RWPE2 (cell line): ENCODE data around the gene ICAM1.
"Not testable (repeated sequence)": the region's sequence is repeated elsewhere in the genome, so short reads cannot be mapped to it uniquely, and the experiment has no call there.

Experiments
- ATAC-seq: fragments of 200-7000 bp; cut with Tn5 transposase; 3 replicates; pipeline ENCODE4 v1.9.1; 2021; ENCODE audit warnings: low read depth
- DNase-seq: peaks from one replicate; pipeline ENCODE4 v3.0.0-alpha.2; 2020; ENCODE audit warnings: low spot score
- H3K27ac ChIP-seq: fragments of 450-650 bp; 2 replicates; pipeline ENCODE4 v1.5.1; 2017; ENCODE audit warnings: mild to moderate bottlenecking; ENCODE audit not compliant: poor library complexity, severe bottlenecking
- H3K27me3 ChIP-seq: fragments of 250-450 bp; sonication (Bioruptor Pico); 2 replicates; pipeline ENCODE4 v1.5.1; 2021; ENCODE audit warnings: mild to moderate bottlenecking, moderate library complexity; ENCODE audit not compliant: insufficient read depth, poor library complexity, severe bottlenecking
- H3K36me3 ChIP-seq: fragments of 250-450 bp; sonication (Bioruptor Pico); 2 replicates; pipeline ENCODE4 v1.5.1; 2020; ENCODE audit warnings: low read depth, mild to moderate bottlenecking, moderate library complexity
- H3K4me1 ChIP-seq: fragments of 250-450 bp; sonication (Bioruptor Pico); 2 replicates; pipeline ENCODE4 v1.5.1; 2021; ENCODE audit warnings: mild to moderate bottlenecking, moderate library complexity; ENCODE audit not compliant: insufficient read depth, poor library complexity, severe bottlenecking
- H3K4me3 ChIP-seq: fragments of 250-450 bp; sonication (Bioruptor Pico); 2 replicates; pipeline ENCODE4 v1.5.1; 2021; ENCODE audit warnings: mild to moderate bottlenecking, moderate library complexity; ENCODE audit not compliant: severe bottlenecking
- H3K9me3 ChIP-seq: fragments of 250-450 bp; sonication (Bioruptor Pico); 2 replicates; pipeline ENCODE4 v1.5.1; 2021; ENCODE audit warnings: mild to moderate bottlenecking, moderate library complexity; ENCODE audit not compliant: severe bottlenecking
- CTCF ChIP-seq: fragments of 450-650 bp; IDR thresholded peaks from one replicate; pipeline ENCODE4 v1.5.1; 2017; ENCODE audit warnings: mild to moderate bottlenecking, moderate library complexity; ENCODE audit not compliant: poor library complexity, severe bottlenecking

The ICAM1 gene

DNA sequence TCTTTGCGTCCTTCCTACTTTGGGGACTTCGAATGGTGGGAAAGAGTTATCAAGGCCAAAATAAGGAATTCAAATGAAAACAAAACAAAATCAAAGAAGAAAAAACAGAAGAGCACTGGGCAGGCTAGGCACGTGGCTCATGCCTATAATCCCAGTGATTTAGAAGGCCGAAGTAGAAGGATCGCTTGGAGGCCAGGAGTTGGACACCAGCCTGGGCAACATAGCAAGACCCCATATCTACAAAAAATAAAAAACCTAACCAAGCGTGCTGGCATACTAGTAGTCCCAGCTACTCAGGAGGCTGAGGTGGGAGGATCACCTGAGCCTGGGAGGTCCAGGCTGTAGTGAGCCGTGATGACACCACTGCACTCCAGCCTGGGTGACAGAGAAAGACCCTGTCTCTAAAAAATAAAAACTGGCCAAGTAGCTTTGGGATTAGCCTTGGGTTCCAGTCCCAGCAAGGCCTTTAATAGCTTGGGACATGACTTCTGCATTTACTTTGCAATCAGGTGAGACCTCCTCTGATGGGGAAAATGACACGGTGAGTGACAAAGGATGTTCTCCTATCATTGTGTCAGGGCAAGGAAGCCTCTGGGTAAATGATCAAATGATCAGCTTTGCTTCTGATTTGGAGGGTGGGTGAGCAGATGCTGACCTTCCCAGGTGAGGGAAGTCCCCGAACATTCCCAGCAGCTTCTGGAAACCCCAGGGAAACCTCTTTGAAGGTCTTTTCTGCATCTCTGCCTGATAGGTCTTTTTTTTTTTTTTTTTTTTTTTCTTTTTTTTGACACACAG, 7.1 kb downstream of the ICAM1 start:
- no peaks in the 10 kb centered on the region for H3K36me3 ChIP-seq
- H3K4me1 ChIP-seq: peaks cover 2% of the 10 kb centered on the region
- TF ChIP-seq CTCF: no peak
- H3K9me3 ChIP-seq: no peaks in the 10 kb centered on the region
- DNase-seq: no peak
- ATAC-seq: no peak
- no peak overlapping the region for H3K27ac ChIP-seq
- no peaks in the 10 kb centered on the region for H3K27me3 ChIP-seq
- H3K4me3 ChIP-seq: no peak overlapping the region

DNA sequence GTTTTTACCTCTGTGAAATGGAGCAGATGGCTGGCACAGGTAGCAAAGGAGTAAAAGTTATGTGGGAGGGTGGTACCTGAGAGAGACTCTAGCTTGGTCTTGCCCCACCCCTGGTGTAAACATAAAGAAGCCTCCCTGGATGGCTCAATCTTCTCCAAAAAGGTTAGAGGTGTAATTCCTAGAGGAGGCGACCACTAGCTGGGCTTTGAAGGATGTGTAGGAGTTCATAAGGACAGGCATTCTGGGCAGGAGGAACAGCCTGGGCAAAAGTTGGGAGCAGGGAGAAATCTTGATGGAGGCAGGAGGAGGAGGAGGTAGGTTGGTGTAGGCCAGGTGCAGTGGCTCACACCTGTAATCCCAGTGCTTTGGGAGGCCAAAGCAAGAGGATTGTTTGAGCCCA, 8.0 kb downstream of the ICAM1 start:
- DNase-seq: no peak
- no peaks in the 10 kb centered on the region for H3K36me3 ChIP-seq
- no peak overlapping the region for H3K4me3 ChIP-seq
- H3K4me1 ChIP-seq: peaks cover 9% of the 10 kb centered on the region
- TF ChIP-seq CTCF: no peak
- no peak for ATAC-seq
- no peak overlapping the region for H3K27ac ChIP-seq
- H3K9me3 ChIP-seq: no peaks in the 10 kb centered on the region
- no peaks in the 10 kb centered on the region for H3K27me3 ChIP-seq

- Histone ChIP-seq H3K9me3 (no peaks in the 10 kb centered on the region), H3K4me3 (no peak overlapping the region), H3K36me3 (no peaks in the 10 kb centered on the region), H3K27ac (no peak overlapping the region), H3K27me3 (no peaks in the 10 kb centered on the region), H3K4me1 (peaks cover 9% of the 10 kb centered on the region)
- no peak for DNase-seq
- no peak for ATAC-seq
- no peak for TF ChIP-seq CTCF
These were observed 9.0 kb downstream of the ICAM1 start for GRCh38 chr19:10279737-10280442.

DNA sequence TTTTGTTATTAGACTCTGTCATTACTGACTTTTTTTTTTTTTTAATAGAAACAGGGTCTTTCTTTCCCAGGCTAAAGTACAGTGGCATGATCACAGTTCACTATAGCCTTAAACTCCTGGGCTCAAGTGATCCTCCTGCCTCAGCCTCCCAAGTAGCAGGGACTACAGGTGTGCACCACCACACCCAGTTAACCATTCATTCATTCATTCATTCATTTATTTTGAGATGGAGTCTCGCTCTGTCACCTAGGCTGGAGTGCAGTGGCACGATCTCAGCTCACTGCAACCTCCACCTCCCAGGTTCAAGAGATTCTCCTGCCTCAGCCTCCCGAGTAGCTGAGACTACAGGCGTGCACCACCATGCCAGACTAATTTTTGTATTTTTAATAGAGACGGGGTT, 11.1 kb downstream of the ICAM1 start:
- ATAC-seq, H3K27ac ChIP-seq, H3K4me3 ChIP-seq, H3K9me3 ChIP-seq, H3K27me3 ChIP-seq, DNase-seq, H3K36me3 ChIP-seq: not testable (repeated sequence)
- peaks cover 20% of the 10 kb centered on the region for H3K4me1 ChIP-seq

GRCh38 chr19:10283301-10284064, 12.6 kb downstream of the ICAM1 start:
- TF ChIP-seq CTCF: no peak
- no peaks in the 10 kb centered on the region for H3K36me3 ChIP-seq
- DNase-seq: no peak

More at GRCh38 chr19:10283301-10284064, 12.6 kb downstream of the ICAM1 start:
- Histone ChIP-seq H3K4me3 (no peak overlapping the region), H3K27ac (peak overlapping the region; percentile 14), H3K4me1 (peaks cover 23% of the 10 kb centered on the region), H3K27me3 (no peaks in the 10 kb centered on the region), H3K9me3 (no peaks in the 10 kb centered on the region)
- peak; percentile 58; the same call in 2 of the 3 replicates for ATAC-seq
